OCI-LY1 (cell line): Measurements from ENCODE around the gene CHMP2A.

Experiments
- H2AFZ ChIP-seq: fragments of 200-600 bp; sonication (generic), shearing (Covaris generic); 2 replicates; pipeline ENCODE4 v1.6.0; 2014; ENCODE audit warnings: antibody characterized with exemption, mild to moderate bottlenecking, low read length
- H3F3A ChIP-seq: fragments of 200-600 bp; sonication (generic), shearing (Covaris generic); 2 replicates; pipeline ENCODE4 v1.6.0; 2014; ENCODE audit warnings: mild to moderate bottlenecking, antibody characterized with exemption, low read length, moderate library complexity; ENCODE audit not compliant: insufficient read depth
- H3K27ac ChIP-seq: fragments of 200-600 bp; sonication (generic); 2 replicates; pipeline ENCODE4 v1.5.1; 2014; ENCODE audit warnings: low read length, mixed run types, mild to moderate bottlenecking, low read depth; ENCODE audit not compliant: poor library complexity, severe bottlenecking
- H3K27me3 ChIP-seq: fragments of 200-600 bp; sonication (generic); 2 replicates; pipeline ENCODE4 v1.6.0; 2014; ENCODE audit warnings: antibody characterized with exemption, mild to moderate bottlenecking, low read length, moderate library complexity; ENCODE audit not compliant: insufficient read depth
- H3K36me3 ChIP-seq: fragments of 200-600 bp; sonication (generic); 2 replicates; pipeline ENCODE4 v1.6.1; 2014; ENCODE audit warnings: mild to moderate bottlenecking, antibody characterized with exemption, low read length, moderate library complexity, mixed read lengths; ENCODE audit not compliant: insufficient read depth
- H3K4me1 ChIP-seq: fragments of 200-600 bp; sonication (generic); 2 replicates; pipeline ENCODE4 v1.5.1; 2014; ENCODE audit warnings: mild to moderate bottlenecking, low read length, moderate library complexity; ENCODE audit not compliant: insufficient read depth, severe bottlenecking
- H3K4me2 ChIP-seq: fragments of 200-600 bp; sonication (generic), shearing (Covaris generic); 2 replicates; pipeline ENCODE4 v1.6.1; 2014; ENCODE audit warnings: low read length
- H3K4me3 ChIP-seq: fragments of 200-600 bp; sonication (generic); 2 replicates; pipeline ENCODE4 v1.5.1; 2014; ENCODE audit warnings: low read length, low read depth, mild to moderate bottlenecking, mixed read lengths; ENCODE audit not compliant: poor library complexity, severe bottlenecking
- H3K79me2 ChIP-seq: fragments of 200-600 bp; shearing (Covaris generic); 2 replicates; pipeline ENCODE4 v1.6.1; 2016; ENCODE audit warnings: mixed run types, low read length, mixed read lengths; ENCODE audit not compliant: insufficient read depth
- H3K9ac ChIP-seq: fragments of 200-600 bp; sonication (generic), shearing (Covaris generic); 2 replicates; pipeline ENCODE4 v1.6.1; 2014; ENCODE audit warnings: mild to moderate bottlenecking, low read length, mixed read lengths
- H3K9me2 ChIP-seq: fragments of 200-600 bp; sonication (generic), shearing (Covaris generic); 2 replicates; pipeline ENCODE4 v1.6.1; 2014; ENCODE audit warnings: low read depth, mild to moderate bottlenecking, low read length, mixed read lengths
- H3K9me3 ChIP-seq: fragments of 200-600 bp; shearing (Covaris generic); 2 replicates; pipeline ENCODE4 v1.6.1; 2014; ENCODE audit warnings: low read length, mixed read lengths
- H4K20me1 ChIP-seq: fragments of 200-600 bp; sonication (generic), shearing (Covaris generic); 2 replicates; pipeline ENCODE4 v1.6.0; 2016; ENCODE audit warnings: mild to moderate bottlenecking, low read length; ENCODE audit not compliant: insufficient read depth
- CTCF ChIP-seq: fragments of 200-600 bp; sonication (generic), shearing (Covaris generic); IDR thresholded peaks from 2 replicates; pipeline ENCODE4 v1.5.1; 2017; ENCODE audit warnings: mild to moderate bottlenecking, antibody characterized with exemption, low read length, moderate library complexity, mixed read lengths
- EZH2 ChIP-seq: fragments of 200-600 bp; sonication (generic), shearing (Covaris generic); IDR thresholded peaks from 2 replicates; pipeline ENCODE4 v1.8.0; 2017; ENCODE audit warnings: borderline replicate concordance, mixed run types, mild to moderate bottlenecking, antibody characterized with exemption, low read length, moderate library complexity, mixed read lengths

Gene CHMP2A

GRCh38 chr19:58572026-58572817 is 17.3 kb upstream of the CHMP2A start:
- peak overlapping the region; percentile 86 for H3K4me2 ChIP-seq
- no peak for TF ChIP-seq EZH2
- TF ChIP-seq CTCF = no peak
- H3K27me3 ChIP-seq = no peaks in the 10 kb centered on the region
- peaks cover 5% of the 10 kb centered on the region; the same call in 1 of the 2 replicates for H3F3A ChIP-seq
- no peaks in the 10 kb centered on the region for H3K79me2 ChIP-seq
- peak overlapping the region; percentile 76 for H3K9ac ChIP-seq
- no peaks in the 10 kb centered on the region for H3K9me2 ChIP-seq
- H3K9me3 ChIP-seq = no peaks in the 10 kb centered on the region
- peaks cover 29% of the 10 kb centered on the region for H3K4me1 ChIP-seq
- H3K27ac ChIP-seq = peak overlapping the region; percentile 90
- peak overlapping the region; percentile 65 for H3K4me3 ChIP-seq
- H4K20me1 ChIP-seq = no peaks in the 10 kb centered on the region
- no peak overlapping the region for H2AFZ ChIP-seq
- H3K36me3 ChIP-seq = peaks cover 20% of the 10 kb centered on the region; the same call in 1 of the 2 replicates

- peaks cover 29% of the 10 kb centered on the region for H3K4me1 ChIP-seq
These were observed 16.7 kb upstream of the CHMP2A start for GRCh38 chr19:58571575-58571947.

More at GRCh38 chr19:58571575-58571947, 16.7 kb upstream of the CHMP2A start:
- H3F3A ChIP-seq = peaks cover 5% of the 10 kb centered on the region; the same call in 1 of the 2 replicates
- no peak overlapping the region for H2AFZ ChIP-seq
- H3K4me3 ChIP-seq = peak overlapping the region; percentile 65
- H3K9me2 ChIP-seq = no peaks in the 10 kb centered on the region
- no peaks in the 10 kb centered on the region for H3K79me2 ChIP-seq
- H3K4me2 ChIP-seq = peak overlapping the region; percentile 86
- no peaks in the 10 kb centered on the region for H3K9me3 ChIP-seq
- no peak for TF ChIP-seq CTCF
- no peak for TF ChIP-seq EZH2
- H3K27ac ChIP-seq = no peak overlapping the region
- H3K36me3 ChIP-seq = peaks cover 26% of the 10 kb centered on the region; the same call in 1 of the 2 replicates
- peak overlapping the region; percentile 76; the same call in 1 of the 2 replicates for H3K9ac ChIP-seq
- H3K27me3 ChIP-seq = no peaks in the 10 kb centered on the region
- H4K20me1 ChIP-seq = no peaks in the 10 kb centered on the region
